GM21381 (cell line): ENCODE results near the gene SMG6.

Source experiments
- ATAC-seq: cut with Tn5 transposase; IDR thresholded peaks from one replicate; pipeline ENCODE4 v1.9.1; 2021; ENCODE audit warnings: mild to moderate bottlenecking, moderate library complexity; ENCODE audit not compliant: unreplicated experiment

SMG6 gene

GRCh38 chr17:2237950-2238349 lies 65.6 kb downstream of the SMG6 start:
- ATAC-seq, result no peak

- no peak for ATAC-seq
These were observed 66.1 kb downstream of the SMG6 start for GRCh38 chr17:2237521-2237921.

DNA sequence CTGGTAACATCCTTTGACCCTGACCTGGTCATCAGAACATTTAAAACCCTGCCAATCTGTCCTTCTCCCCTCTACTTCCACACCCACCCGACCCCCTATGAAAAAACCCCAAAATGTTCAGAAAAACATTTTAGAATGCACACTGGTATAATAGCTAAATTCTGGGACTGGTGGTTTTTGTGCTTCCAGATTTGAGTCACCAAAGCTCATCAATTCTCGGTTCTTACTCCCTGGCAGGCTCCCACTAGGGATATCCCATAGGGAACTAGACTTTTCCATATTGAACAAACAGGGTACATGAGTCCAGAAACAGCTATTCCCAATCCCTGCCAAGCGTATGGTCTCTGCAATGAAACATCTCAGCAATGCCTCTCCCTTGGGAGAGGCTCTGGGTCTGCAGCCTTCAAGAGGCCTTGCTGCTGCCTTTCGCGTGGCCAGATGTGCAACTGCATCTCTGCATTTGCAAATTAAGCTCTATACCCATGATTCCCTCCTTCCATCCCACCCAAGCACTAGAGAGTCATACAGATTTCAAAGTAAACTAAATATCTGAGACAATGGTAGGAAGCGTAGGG lies 67.7 kb downstream of the SMG6 start:
- no peak for ATAC-seq

GRCh38 chr17:2235265-2235664 lies 68.3 kb downstream of the SMG6 start:
- no peak for ATAC-seq

DNA sequence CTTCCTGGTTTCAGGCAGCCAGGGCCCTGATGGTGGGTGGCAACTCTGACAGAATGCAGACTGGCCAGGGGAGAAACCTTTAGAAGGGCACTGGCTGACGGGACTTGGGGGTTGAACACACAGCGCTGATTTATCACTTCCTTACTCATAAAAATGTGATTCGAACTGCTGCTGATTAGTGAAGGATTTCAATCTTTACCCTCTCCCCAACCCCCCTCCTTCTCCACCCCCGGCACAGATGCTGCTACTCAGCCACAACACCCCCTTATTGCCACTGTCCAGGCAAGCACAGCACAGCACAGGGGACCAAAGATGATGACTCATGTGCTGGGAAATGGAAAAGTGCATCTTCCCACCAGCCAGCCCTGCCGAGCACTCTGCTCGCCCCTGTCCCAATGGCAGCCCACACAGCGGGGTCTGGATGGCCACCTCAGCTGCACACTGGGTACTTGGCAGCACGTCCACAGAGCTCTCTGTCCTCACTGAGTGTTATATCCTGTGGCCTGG lies 70.1 kb downstream of the SMG6 start:
- ATAC-seq, result no peak

DNA sequence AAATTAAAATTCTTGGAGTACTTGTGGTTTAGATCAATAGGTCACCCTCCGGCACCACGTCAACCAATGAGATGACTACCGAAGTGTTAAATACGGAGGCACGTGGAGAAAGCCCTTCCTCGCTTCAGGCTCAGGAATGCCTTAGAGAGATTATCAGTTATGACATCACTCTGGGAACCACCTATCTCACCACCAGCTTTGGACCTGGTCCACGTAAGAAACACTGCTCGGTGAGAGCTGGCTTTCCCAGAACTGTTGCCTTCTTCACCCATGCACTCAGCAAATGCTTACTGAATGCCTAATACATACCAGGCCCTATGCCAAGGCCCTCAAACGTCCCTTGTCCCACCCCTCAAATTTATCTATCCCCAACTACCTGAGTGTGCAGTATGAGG lies 71.3 kb downstream of the SMG6 start:
- ATAC-seq, result no peak

GRCh38 chr17:2230877-2231276 lies 72.7 kb downstream of the SMG6 start:
- ATAC-seq, result no peak

GRCh38 chr17:2227025-2227699 lies 76.4 kb downstream of the SMG6 start:
- no peak for ATAC-seq

DNA sequence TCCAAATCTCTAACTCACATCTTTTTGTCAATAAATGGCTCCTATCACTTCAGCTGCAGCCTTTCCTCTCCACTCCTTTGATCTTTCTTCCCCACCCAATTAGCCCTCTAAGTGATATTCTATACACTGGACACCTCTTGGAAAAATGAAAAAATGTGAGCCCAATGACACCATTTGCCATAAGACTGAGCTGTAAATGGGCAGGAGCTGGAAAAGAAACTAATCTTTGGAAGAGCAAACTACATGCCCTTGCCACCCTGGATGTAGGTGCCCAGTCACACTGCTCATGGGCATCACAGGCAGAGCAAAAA lies 80.0 kb downstream of the SMG6 start:
- no peak for ATAC-seq

DNA sequence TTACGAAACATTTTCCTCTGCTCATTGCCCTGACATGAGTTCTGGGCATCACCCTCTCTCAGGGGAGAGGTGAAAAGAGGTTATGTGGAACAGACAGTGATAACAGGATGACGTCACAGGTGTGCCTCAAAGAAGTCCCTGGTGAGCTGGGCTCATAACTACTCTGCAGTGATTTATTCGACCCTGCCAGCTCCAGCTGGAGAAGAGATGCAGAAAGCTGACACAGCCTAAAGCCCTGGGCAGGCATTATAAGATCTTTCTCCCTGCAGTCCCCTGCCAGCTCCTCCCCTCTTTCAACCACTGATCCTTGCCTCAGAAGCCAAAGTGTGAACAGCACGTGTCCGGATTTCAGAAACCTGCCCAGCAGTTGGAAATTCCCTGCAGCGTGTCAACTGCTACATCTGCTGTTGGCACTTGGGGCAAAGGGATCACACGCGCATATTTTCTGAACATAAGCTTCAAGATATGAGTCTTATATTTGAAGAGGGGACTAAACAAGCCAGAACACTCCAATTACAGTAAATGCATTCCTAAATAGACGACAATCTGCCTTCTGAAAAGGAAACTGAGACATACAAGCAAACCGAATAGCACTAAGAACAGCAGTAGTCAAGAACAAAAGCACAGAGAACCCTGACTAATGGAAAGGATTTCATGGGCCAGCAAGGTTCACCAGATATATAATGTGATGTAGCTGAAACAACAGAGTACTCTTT lies 80.5 kb downstream of the SMG6 start:
- peak; percentile 62 for ATAC-seq

DNA sequence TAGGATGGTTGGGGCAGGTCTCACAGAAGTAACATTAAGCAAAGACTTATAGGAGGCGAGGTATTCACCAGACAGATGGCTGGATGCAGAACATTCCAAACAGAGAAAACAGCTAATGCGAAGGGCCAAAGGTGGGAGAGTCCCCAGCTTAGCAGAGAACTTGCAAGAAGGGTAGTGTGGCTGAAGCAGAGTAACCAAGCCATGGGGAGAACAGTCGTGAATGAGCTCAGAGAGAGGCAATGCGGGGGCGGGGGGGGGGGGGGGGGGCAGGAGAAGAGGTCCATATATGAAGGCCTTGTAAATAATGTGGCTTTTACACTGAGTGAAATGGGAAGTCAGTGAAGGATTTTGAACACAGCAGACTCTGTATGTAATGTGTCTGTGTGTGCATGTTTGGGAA lies 81.3 kb downstream of the SMG6 start:
- ATAC-seq, result no peak

DNA sequence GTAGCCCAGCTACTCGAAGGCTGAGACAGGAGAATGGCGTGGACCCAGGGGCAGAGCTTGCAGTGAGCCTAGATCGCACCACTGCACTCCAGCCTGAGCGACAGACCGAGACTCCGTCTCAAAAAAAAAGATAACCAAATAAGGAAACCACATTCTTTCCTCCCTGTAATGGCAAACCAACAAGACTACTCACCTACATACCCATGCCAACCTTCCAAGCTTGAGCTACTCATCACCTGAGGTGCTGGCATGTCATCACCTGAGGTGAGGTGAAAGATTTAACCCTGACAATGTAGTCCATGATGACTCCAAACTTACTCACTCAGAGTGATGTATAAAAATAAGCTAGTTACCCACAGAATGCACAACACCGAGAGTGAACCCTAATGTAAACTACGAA lies 85.2 kb downstream of the SMG6 start:
- ATAC-seq, result no peak

GRCh38 chr17:2215616-2216364 lies 87.8 kb downstream of the SMG6 start:
- ATAC-seq, result peak; percentile 84

DNA sequence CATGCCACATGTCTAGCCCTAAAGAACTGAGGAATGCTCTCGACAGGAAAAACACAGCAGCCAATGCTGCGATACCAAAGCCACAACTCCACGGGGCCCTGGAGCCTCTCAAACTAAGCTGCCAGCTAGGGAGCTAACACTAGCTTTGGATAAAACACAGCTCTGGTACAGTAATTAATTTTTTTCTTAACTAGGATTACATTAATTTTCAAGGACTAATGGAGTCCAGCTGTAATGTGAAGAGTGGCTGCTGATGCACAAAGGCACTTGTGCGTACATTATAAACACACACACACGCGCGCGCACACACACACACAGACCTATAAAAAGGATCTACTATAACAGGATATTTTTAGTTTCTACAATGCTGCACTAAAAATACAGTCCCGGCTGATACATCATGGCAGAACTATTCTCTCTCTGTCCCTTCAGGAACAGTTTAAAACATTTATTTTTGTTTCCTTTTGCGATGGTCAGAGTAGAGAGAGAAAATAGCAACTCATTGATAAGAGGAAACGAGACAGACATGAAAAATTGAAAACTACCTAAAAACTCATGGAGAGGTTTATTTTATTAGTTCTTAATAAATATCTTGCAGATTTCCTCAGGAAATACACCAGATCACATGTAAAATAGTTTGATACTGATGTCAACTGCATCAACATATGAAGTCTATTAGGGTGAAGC lies 88.5 kb downstream of the SMG6 start:
- no peak for ATAC-seq

DNA sequence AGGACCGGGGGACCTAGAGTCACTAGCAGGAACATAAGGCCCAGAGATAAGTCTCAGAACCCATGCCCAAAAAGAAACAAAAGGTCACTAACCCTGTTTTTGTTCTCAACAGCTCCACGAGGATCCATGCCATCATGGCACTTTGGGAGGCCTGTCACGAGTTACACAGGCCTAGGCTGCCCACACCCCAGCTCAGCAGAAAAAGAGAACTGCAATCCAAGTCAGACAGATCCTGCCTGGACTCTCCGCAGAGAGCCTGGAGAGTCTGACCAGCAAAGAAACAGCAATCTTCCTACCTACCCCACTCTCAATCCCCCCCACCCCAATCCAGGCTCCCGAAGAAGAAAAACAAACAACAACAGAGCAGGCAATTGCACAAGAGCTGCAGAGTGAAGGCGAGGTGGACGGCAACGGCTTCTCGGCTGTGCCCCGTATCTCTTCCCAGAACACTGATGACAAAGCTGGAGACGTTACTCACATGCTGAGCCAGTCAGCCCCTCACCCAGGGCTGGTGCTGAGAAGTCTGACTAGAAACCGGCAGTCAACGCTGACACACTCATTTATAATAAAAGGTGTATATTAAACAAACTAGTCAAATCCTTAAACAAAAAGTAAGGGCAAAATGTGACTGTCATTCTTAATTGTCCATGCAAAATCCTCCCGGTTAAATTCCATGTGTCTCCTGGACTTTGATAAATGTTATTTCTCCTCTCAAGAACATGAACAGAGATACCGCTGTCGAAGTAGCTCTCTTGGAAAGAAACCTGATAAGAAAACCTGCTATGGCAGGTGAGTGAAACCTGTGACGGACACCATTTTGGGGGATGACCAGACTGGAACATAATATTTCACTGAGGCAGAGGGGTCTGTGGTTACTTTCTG lies 89.3 kb downstream of the SMG6 start:
- no peak for ATAC-seq

DNA sequence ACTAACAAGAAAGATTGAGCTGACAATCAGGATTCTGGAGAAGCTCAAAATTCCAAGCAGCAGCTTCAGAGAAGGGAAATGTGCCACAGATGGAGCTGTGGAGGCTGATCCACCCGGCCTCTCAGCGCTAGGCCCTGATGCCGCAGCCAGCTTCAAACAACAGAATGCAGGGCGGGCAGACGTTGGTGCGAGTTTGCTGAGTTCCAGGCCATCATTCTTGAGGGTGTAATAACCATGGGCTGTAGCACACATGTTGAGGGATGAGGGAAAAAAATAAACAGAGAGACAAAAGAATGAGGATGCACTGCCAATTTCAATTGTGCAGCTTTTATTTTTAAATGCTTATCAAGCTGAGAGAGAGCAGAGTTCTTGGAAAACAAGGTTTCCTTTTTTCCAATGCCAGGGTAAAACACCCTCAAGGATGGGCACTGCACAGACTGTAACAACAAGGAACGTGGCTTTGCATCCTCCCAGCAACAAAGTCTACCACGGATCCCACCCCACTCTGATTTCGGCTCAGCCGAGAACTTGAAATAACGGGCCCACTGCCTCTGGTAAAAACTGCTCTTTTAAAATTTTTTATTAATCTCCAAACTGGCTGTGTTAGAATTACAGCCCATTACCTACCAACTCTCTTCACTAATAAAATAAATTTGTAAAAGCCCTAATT lies 90.2 kb downstream of the SMG6 start:
- ATAC-seq, result no peak

DNA sequence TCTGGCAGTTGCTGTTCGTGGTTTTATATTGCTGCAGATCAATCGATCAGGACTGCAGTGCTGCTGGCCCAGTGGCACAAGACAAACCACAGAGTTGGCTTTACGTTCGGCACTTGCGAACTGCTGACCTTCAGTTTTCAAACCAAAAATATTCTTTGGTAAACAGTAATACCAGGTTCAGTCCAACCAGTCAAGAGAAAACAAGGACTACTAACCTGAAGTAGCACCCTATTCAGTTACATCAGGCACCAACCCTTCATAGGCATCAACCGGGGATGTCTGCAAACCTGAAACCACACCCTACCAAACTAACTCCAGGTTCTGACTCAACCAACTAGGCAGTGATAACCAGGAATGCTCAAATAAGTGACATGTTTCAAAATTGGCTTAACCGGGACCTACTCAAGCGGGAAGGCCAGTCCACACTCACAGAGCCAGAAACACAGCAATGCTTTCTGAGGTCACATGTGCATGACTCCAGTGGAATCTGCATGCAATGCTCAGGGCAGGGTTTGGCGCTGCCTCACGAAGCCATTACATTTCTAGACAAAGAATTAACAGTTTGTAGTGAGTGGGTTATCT lies 91.1 kb downstream of the SMG6 start:
- ATAC-seq, result no peak

DNA sequence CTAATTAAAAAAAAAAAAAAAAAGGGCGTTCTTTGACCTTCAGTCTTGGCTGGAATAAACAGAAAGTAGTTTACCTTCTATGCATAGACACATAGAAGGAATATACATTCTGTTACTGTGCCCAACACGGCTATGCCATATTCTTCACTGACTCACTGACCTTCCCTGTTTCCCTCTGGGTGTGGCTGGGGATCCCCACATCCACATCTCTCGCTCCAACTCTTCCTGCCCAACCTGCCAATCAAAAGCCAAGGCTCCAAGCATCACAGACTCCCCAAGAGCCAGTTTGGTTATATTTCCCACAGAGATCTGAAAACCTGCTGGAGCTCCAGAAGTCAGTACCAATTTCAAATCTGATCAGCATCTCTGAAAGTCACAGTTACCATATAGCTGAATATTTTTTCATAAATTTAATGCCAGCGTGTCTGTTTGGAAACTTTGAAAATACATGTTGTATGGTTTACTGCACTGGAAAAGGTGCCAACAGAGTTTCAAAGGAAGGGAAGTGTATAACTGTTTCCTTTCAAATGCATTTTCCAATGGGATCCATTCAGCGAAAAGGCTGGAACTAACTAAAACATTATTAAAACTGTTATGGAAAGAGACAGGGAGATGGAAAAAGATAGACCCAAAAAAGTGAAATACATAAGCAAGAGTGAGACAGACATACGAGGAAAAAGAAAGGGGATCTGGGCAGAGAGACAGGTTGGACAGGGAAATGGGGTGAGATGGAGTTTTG lies 91.8 kb downstream of the SMG6 start:
- ATAC-seq, result no peak

DNA sequence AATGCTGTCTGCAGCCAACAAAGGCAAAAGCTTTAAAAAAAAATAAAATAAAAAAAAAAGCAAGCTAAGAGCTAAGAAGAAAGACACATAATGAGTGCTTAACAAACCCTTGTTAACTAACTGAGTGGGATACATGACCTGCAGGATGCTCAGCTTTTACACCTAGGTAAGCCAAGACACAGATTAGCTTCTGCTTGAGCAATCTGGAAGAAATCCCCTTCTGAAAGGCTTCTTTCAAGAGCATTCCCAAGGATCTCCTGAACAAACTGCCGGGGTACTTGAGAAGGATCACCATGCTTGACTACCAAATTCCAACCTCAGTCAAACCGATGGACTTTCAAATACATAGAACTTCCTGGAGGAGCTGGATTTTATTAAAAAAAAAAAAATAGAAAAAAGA lies 92.9 kb downstream of the SMG6 start:
- ATAC-seq, result no peak
